ENCODE data around the gene ZNF653.

DNA sequence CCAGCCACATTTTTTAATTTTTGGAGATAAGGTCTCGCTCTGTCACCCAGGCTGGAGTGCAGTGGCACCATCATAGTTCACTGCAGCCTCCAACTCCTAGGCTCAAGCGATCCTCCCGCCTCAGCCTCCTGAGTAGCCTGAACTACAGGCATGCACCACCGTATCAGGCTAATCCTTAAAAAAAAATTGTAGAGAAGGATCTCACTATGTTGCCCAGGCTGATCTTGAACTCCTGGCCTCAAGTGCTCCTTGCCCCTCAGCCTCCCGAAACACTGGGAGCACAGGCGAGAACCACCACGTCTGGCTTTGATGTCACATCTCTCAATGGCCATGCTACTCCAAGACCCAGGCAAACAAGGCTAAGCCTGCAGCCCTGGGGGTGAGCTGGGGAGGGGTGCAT lies 49.0 kb downstream of the ZNF653 start:
- no peak for TF ChIP-seq GATA2 (IDR thresholded peaks at IDR 0.05; ENCODE audit: low read depth, low read length)
- TF ChIP-seq GATA3 (IDR thresholded peaks at IDR 0.05; ENCODE audit: low read depth, low read length), result no peak

All from SH-SY5Y (cell line).